Nucleus accumbens (tissue), 56 donors: ENCODE data around the gene TTN.

Source experiments
- DNase-seq, 56 donors: peaks; one replicate each; lab custom pipeline; 2025; lab: John Stamatoyannopoulos, UW

Gene TTN

GRCh38 chr2:178807227-178808008 is at the start of gene TTN:
TSS of gene TTN (minus strand) at chr2:178807423. CDS start at chr2:178804642, 2,781 bp downstream.
- DNase-seq = no peak

GRCh38 chr2:178855151-178855550 is 47.9 kb upstream of the TTN start:
- DNase-seq = no peak

GRCh38 chr2:178848335-178848734 is 41.1 kb upstream of the TTN start:
- DNase-seq = no peak

- no peak for DNase-seq
Observed at GRCh38 chr2:178846458-178846802, 39.2 kb upstream of the TTN start.

GRCh38 chr2:178845566-178846457 is 38.6 kb upstream of the TTN start:
- DNase-seq = no peak

- DNase-seq = no peak
Observed at GRCh38 chr2:178844701-178845100, 37.5 kb upstream of the TTN start.

GRCh38 chr2:178844269-178844668 is 37.0 kb upstream of the TTN start:
- DNase-seq = no peak

GRCh38 chr2:178843697-178844096 is 36.5 kb upstream of the TTN start:
- no peak for DNase-seq

- DNase-seq = no peak
Observed at GRCh38 chr2:178836807-178837206, 29.6 kb upstream of the TTN start.

GRCh38 chr2:178834086-178834485 is 26.9 kb upstream of the TTN start:
- DNase-seq = no peak

GRCh38 chr2:178833382-178833781 is 26.2 kb upstream of the TTN start:
- DNase-seq = no peak

- DNase-seq = no peak
Observed at GRCh38 chr2:178830451-178830850, 23.2 kb upstream of the TTN start.

- DNase-seq = no peak
Observed at GRCh38 chr2:178829981-178830380, 22.8 kb upstream of the TTN start.

- DNase-seq = no peak
Observed at GRCh38 chr2:178829299-178829960, 22.2 kb upstream of the TTN start.

- DNase-seq = no peak
Observed at GRCh38 chr2:178828486-178828881, 21.3 kb upstream of the TTN start.

GRCh38 chr2:178827739-178828485 is 20.7 kb upstream of the TTN start:
- no peak for DNase-seq

- DNase-seq = no peak
Observed at GRCh38 chr2:178827111-178827510, 19.9 kb upstream of the TTN start.

GRCh38 chr2:178825183-178825582 is 18.0 kb upstream of the TTN start:
- DNase-seq = no peak

GRCh38 chr2:178824181-178824580 is 17.0 kb upstream of the TTN start:
- DNase-seq = no peak

GRCh38 chr2:178819992-178820391 is 12.8 kb upstream of the TTN start:
- no peak for DNase-seq
